ENCODE data around the gene TRIL.

DNA sequence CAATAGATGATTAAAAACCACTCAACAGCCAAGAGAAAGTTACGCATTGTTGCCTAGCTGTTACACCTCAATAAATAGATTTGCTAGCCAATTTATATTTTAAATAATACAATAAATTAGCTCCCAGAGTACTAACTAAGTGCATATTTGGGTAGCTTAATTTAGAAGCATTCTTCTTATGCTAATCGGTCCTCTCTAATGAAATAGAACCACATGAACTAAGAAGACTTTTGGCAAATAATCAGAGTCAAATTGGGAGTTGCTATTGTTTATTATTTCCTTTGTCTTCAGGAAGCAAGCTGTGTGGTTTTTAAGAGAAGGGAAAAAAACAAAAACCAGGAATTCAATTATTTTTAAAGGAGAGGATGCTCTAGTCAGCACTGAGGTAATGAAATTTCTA lies 49.0 kb upstream of the TRIL start:
- TF ChIP-seq EZH2phosphoT487 (IDR thresholded peaks at IDR 0.05; ENCODE audit: insufficient read depth, low read depth): no peak
- no peak for TF ChIP-seq EZH2 (IDR thresholded peaks at IDR 0.05; ENCODE audit: insufficient read depth, poor library complexity, severe bottlenecking)

All from GM23248 (cell line).